Measurements from ENCODE around the gene CENPP. TPM values are rescaled to one million over a fixed set of nuclear protein-coding genes. Genes with fewer than 3 reads are reported as not detected.

The CENPP gene
- total RNA-seq, 2 experiments from 2014 or later = 23.3 to 31.6 TPM

- Mint-ChIP-seq H3K27me3 (no peaks in the 10 kb centered on the region), H3K36me3 (ENCODE audit: low read depth) (no peaks in the 10 kb centered on the region), H3K4me3 (no peak overlapping the region), H3K27ac (no peak overlapping the region), H3K4me1 (no peaks in the 10 kb centered on the region), H3K9me3 (no peaks in the 10 kb centered on the region)
- DNase-seq = no peak
- ChIA-PET POLR2A (no interaction called here), CTCF (no interaction called here)
Measured at GRCh38 chr9:92457576-92457975, 131.8 kb downstream of the CENPP start.

GRCh38 chr9:92463387-92463786 lies 137.6 kb downstream of the CENPP start:
- Mint-ChIP-seq H3K9me3 (no peaks in the 10 kb centered on the region), H3K27ac (no peak overlapping the region), H3K36me3 (ENCODE audit: low read depth) (no peaks in the 10 kb centered on the region), H3K4me1 (no peaks in the 10 kb centered on the region), H3K27me3 (no peaks in the 10 kb centered on the region), H3K4me3 (no peak overlapping the region)
- POLR2A ChIA-PET = no interaction called here
- CTCF ChIA-PET = no interaction called here
- DNase-seq = no peak

GRCh38 chr9:92463984-92464383 lies 138.2 kb downstream of the CENPP start:
- H3K36me3 Mint-ChIP-seq (ENCODE audit: low read depth) = no peaks in the 10 kb centered on the region
- DNase-seq = no peak
- no peak overlapping the region for H3K4me3 Mint-ChIP-seq
- H3K9me3 Mint-ChIP-seq = no peaks in the 10 kb centered on the region
- H3K27ac Mint-ChIP-seq = no peak overlapping the region
- ChIA-PET CTCF (no interaction called here), POLR2A (no interaction called here)
- no peaks in the 10 kb centered on the region for H3K27me3 Mint-ChIP-seq
- no peaks in the 10 kb centered on the region for H3K4me1 Mint-ChIP-seq

- DNase-seq = no peak
- CTCF ChIA-PET = interaction anchor here (0.6 kb wide), 1 partner anchor 310 kb away, joined by 3 read pairs; no protein-coding TSS in a partner anchor
- POLR2A ChIA-PET = no interaction called here
- H3K27me3 Mint-ChIP-seq = no peaks in the 10 kb centered on the region
- H3K27ac Mint-ChIP-seq = no peak overlapping the region
- no peaks in the 10 kb centered on the region for H3K36me3 Mint-ChIP-seq (ENCODE audit: low read depth)
- H3K4me1 Mint-ChIP-seq = no peaks in the 10 kb centered on the region
- no peak overlapping the region for H3K4me3 Mint-ChIP-seq
- no peaks in the 10 kb centered on the region for H3K9me3 Mint-ChIP-seq
Measured at GRCh38 chr9:92467041-92467440, 141.3 kb downstream of the CENPP start.

GRCh38 chr9:92467511-92467910 lies 141.8 kb downstream of the CENPP start:
- no peaks in the 10 kb centered on the region for H3K36me3 Mint-ChIP-seq (ENCODE audit: low read depth)
- no peak overlapping the region for H3K27ac Mint-ChIP-seq
- POLR2A ChIA-PET = no interaction called here
- H3K4me3 Mint-ChIP-seq = no peak overlapping the region
- DNase-seq = no peak
- CTCF ChIA-PET = no interaction called here
- H3K27me3 Mint-ChIP-seq = no peaks in the 10 kb centered on the region
- H3K4me1 Mint-ChIP-seq = no peaks in the 10 kb centered on the region
- no peaks in the 10 kb centered on the region for H3K9me3 Mint-ChIP-seq

GRCh38 chr9:92468206-92468605 lies 142.5 kb downstream of the CENPP start:
- H3K9me3 Mint-ChIP-seq = no peaks in the 10 kb centered on the region
- H3K36me3 Mint-ChIP-seq (ENCODE audit: low read depth) = no peaks in the 10 kb centered on the region
- POLR2A ChIA-PET = no interaction called here
- CTCF ChIA-PET = no interaction called here
- no peak for DNase-seq
- no peaks in the 10 kb centered on the region for H3K27me3 Mint-ChIP-seq
- no peak overlapping the region for H3K4me3 Mint-ChIP-seq
- H3K4me1 Mint-ChIP-seq = no peaks in the 10 kb centered on the region
- H3K27ac Mint-ChIP-seq = no peak overlapping the region

GRCh38 chr9:92474587-92474986 lies 148.8 kb downstream of the CENPP start:
- ChIA-PET POLR2A (no interaction called here), CTCF (no interaction called here)
- Mint-ChIP-seq H3K4me1 (no peaks in the 10 kb centered on the region), H3K4me3 (no peak overlapping the region), H3K27ac (no peak overlapping the region), H3K9me3 (no peaks in the 10 kb centered on the region), H3K27me3 (no peaks in the 10 kb centered on the region), H3K36me3 (ENCODE audit: low read depth) (no peaks in the 10 kb centered on the region)
- no peak for DNase-seq

- CTCF ChIA-PET = no interaction called here
- DNase-seq = no peak
- no peak overlapping the region for H3K27ac Mint-ChIP-seq
- H3K36me3 Mint-ChIP-seq (ENCODE audit: low read depth) = no peaks in the 10 kb centered on the region
- POLR2A ChIA-PET = no interaction called here
- no peaks in the 10 kb centered on the region for H3K9me3 Mint-ChIP-seq
- no peaks in the 10 kb centered on the region for H3K27me3 Mint-ChIP-seq
- peaks cover 6% of the 10 kb centered on the region for H3K4me1 Mint-ChIP-seq
- H3K4me3 Mint-ChIP-seq = no peak overlapping the region
Measured at GRCh38 chr9:92476962-92477361, 151.2 kb downstream of the CENPP start.

GRCh38 chr9:92478783-92479182 lies 153.0 kb downstream of the CENPP start:
- H3K36me3 Mint-ChIP-seq (ENCODE audit: low read depth) = no peaks in the 10 kb centered on the region

GRCh38 chr9:92479346-92479745 lies 153.6 kb downstream of the CENPP start:
- Mint-ChIP-seq H3K36me3 (ENCODE audit: low read depth) (no peaks in the 10 kb centered on the region), H3K4me1 (peaks cover 6% of the 10 kb centered on the region), H3K9me3 (no peaks in the 10 kb centered on the region), H3K27me3 (no peaks in the 10 kb centered on the region), H3K27ac (no peak overlapping the region), H3K4me3 (no peak overlapping the region)
- POLR2A ChIA-PET = no interaction called here
- no peak for DNase-seq
- CTCF ChIA-PET = no interaction called here

More at GRCh38 chr9:92478783-92479182, 153.0 kb downstream of the CENPP start:
- Mint-ChIP-seq H3K27ac (no peak overlapping the region), H3K4me3 (no peak overlapping the region), H3K27me3 (no peaks in the 10 kb centered on the region), H3K9me3 (no peaks in the 10 kb centered on the region), H3K4me1 (peaks cover 6% of the 10 kb centered on the region)
- POLR2A ChIA-PET = no interaction called here
- DNase-seq = no peak
- CTCF ChIA-PET = no interaction called here

GRCh38 chr9:92480291-92480771 lies 154.6 kb downstream of the CENPP start:
- H3K4me1 Mint-ChIP-seq = peaks cover 6% of the 10 kb centered on the region
- no peaks in the 10 kb centered on the region for H3K27me3 Mint-ChIP-seq
- DNase-seq = no peak
- no peaks in the 10 kb centered on the region for H3K36me3 Mint-ChIP-seq (ENCODE audit: low read depth)
- H3K27ac Mint-ChIP-seq = no peak overlapping the region
- no peaks in the 10 kb centered on the region for H3K9me3 Mint-ChIP-seq
- no peak overlapping the region for H3K4me3 Mint-ChIP-seq
- ChIA-PET POLR2A (no interaction called here), CTCF (no interaction called here)

GRCh38 chr9:92480986-92481633 lies 155.4 kb downstream of the CENPP start:
- CTCF ChIA-PET = interaction anchor here (0.6 kb wide), 1 partner anchor 238 kb away, joined by 4 read pairs; no protein-coding TSS in a partner anchor
- POLR2A ChIA-PET = no interaction called here
- Mint-ChIP-seq H3K4me1 (peaks cover 6% of the 10 kb centered on the region), H3K27ac (peak overlapping the region; percentile 14), H3K36me3 (ENCODE audit: low read depth) (no peaks in the 10 kb centered on the region), H3K4me3 (no peak overlapping the region), H3K9me3 (no peaks in the 10 kb centered on the region), H3K27me3 (no peaks in the 10 kb centered on the region)
- no peak for DNase-seq

GRCh38 chr9:92482329-92482728 lies 156.6 kb downstream of the CENPP start, which contains the start of gene ASPN:
Gene ASPN, minus strand, starts transcription at chr9:92482506.
- Mint-ChIP-seq H3K4me1 (peaks cover 6% of the 10 kb centered on the region), H3K27me3 (no peaks in the 10 kb centered on the region), H3K4me3 (no peak within 1 kb of the TSS), H3K27ac (peak within 1 kb of the TSS; percentile 14), H3K36me3 (ENCODE audit: low read depth) (no peaks in the 10 kb centered on the region), H3K9me3 (no peaks in the 10 kb centered on the region)
- ChIA-PET CTCF (interaction anchor here (1.1 kb wide), 1 partner anchor 43 kb away, joined by 3 read pairs; no protein-coding TSS in a partner anchor), POLR2A (no interaction called here)
- no peak for DNase-seq

- no peaks in the 10 kb centered on the region for H3K9me3 Mint-ChIP-seq
- CTCF ChIA-PET = interaction anchor here (0.7 to 1.1 kb wide), 2 partner anchors 27 to 43 kb away, joined by 3 read pairs; no protein-coding TSS in a partner anchor
Measured at GRCh38 chr9:92482805-92483204, 157.1 kb downstream of the CENPP start.

More at GRCh38 chr9:92482805-92483204, 157.1 kb downstream of the CENPP start:
- Mint-ChIP-seq H3K36me3 (ENCODE audit: low read depth) (no peaks in the 10 kb centered on the region), H3K27ac (no peak overlapping the region), H3K4me3 (no peak overlapping the region), H3K4me1 (peaks cover 6% of the 10 kb centered on the region), H3K27me3 (no peaks in the 10 kb centered on the region)
- POLR2A ChIA-PET = interaction anchor here (0.6 kb wide), 1 partner anchor 37 kb away, joined by 3 read pairs; no protein-coding TSS in a partner anchor
- DNase-seq = no peak

Measured in activated CD4-positive, alpha-beta T cell treated with anti-CD3 and anti-CD28 coated beads, Interleukin-2, amount 10 ng/mL, durations not matched to agents 7 days and 5 days (primary cell).